Colonic mucosa (tissue), 4 donors: Measurements from ENCODE around the gene UNC79. TPM values are rescaled to one million over a fixed set of nuclear protein-coding genes. Genes with fewer than 3 reads are reported as not detected.

ENCODE experiments used
- DNase-seq: peaks from one replicate; pipeline ENCODE4 v3.0.0-alpha.2; 2020
- H3K27ac ChIP-seq: fragments of 200-600 bp; one replicate; pipeline ENCODE4 v1.8.0; 2021
- H3K27me3 ChIP-seq: fragments of 200-600 bp; one replicate; pipeline ENCODE4 v1.8.0; 2021
- H3K36me3 ChIP-seq: fragments of 200-600 bp; one replicate; pipeline ENCODE4 v1.8.0; 2021
- H3K4me1 ChIP-seq: fragments of 200-600 bp; one replicate; pipeline ENCODE4 v1.8.0; 2021; ENCODE audit warnings: mild to moderate bottlenecking
- H3K4me3 ChIP-seq: fragments of 200-600 bp; one replicate; pipeline ENCODE4 v1.8.0; 2021
- H3K9ac ChIP-seq, 2 donors: one replicate each; pipeline ENCODE4 v1.7.0; 2013; ENCODE audit warnings: control low read depth in 2 of 2, low read depth in 2 of 2, low read length in 2 of 2
- H3K9me3 ChIP-seq: fragments of 200-600 bp; one replicate; pipeline ENCODE4 v1.8.0; 2021
- CTCF ChIP-seq: fragments of 200-600 bp; IDR thresholded peaks from one replicate; pipeline ENCODE4 v1.8.0; 2022; ENCODE audit warnings: antibody characterized with exemption, mild to moderate bottlenecking
- intact Hi-C: fragments of 100-400 bp; cut with DNase I; formaldehyde crosslinking; loops from one replicate; pipeline ENCODE4 v1.14.1; 2022
- total RNA-seq, 2 donors: library from RNA; stranded (reverse); fragmentation: NEBNext Ultra II Directional in 1 of 2; extraction: Animal tissue kit (Norgen Biotek cat#: 25700) in 1 of 2; gene quantifications; one replicate each; pipeline ENCODE4 v1.2.1, GENCODE V29; 2021
- donor health status: healthy.
- donor health status: DM: no; HTN: no; CAD: no.
- donor health status: DM: no; HTN: no; CAD: no.

UNC79 gene
- total RNA-seq, 2 donors from 2014 or later, result 0.17 to 0.21 TPM

DNA sequence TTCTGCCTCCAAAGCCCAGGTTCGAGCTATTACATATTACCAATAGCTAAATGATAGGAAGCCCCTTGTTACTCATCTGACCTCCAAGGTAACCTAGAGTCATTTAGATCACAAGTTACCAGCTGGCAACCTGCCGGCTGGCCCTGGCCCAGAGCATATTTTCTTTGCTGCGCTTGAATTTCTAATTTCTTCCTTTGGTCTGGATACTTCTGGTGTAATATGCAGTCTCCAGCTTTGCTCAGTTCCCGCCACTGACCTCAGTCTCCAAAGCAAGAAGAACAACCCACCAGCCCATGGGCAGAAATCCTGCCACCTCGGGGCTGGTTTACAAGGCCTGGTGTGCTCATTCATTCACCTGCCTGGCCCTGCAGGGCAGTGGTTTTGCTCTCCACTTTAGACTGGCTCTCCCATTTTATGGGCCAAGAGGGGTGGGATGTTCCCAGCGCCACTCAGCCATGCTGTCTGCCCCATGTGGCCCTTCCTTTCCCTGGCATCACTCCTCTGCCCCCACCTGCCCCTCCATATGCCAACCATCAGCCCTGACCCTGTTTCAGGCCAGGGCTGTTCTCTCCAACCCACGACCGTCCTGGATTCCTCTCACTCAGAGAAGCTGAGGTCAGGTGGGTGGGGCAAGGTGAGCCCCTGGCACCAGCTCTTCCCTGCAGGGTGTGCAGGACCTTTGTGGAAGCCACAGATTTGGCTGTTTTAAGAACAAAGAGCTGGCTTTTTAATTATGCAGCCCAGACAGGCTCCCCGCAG is 281.5 kb downstream of the UNC79 start:
- no peak overlapping the region for H3K4me3 ChIP-seq

GRCh38 chr14:93712838-93713724 is 282.3 kb downstream of the UNC79 start:
- Histone ChIP-seq H3K4me1 (no peaks in the 10 kb centered on the region), H3K36me3 (no peaks in the 10 kb centered on the region), H3K27ac (no peak overlapping the region), H3K9me3 (no peaks in the 10 kb centered on the region), H3K9ac (no peak overlapping the region), H3K4me3 (no peak overlapping the region), H3K27me3 (no peaks in the 10 kb centered on the region)
- DNase-seq, result no peak
- no peak for TF ChIP-seq CTCF
- intact Hi-C loops, result no loop called here

More for the DNA sequence above, 281.5 kb downstream of the UNC79 start:
- H3K9me3 ChIP-seq, result no peaks in the 10 kb centered on the region
- H3K27ac ChIP-seq, result no peak overlapping the region
- no peaks in the 10 kb centered on the region for H3K4me1 ChIP-seq
- TF ChIP-seq CTCF, result no peak
- DNase-seq, result peak; percentile 2
- H3K27me3 ChIP-seq, result no peaks in the 10 kb centered on the region
- intact Hi-C loops, result no loop called here
- no peaks in the 10 kb centered on the region for H3K36me3 ChIP-seq
- no peak overlapping the region for H3K9ac ChIP-seq

- intact Hi-C loops, result no loop called here
- peak; percentile 7 for DNase-seq
Measured at GRCh38 chr14:93713726-93714405, 283.1 kb downstream of the UNC79 start.

GRCh38 chr14:93714605-93715004 is 283.9 kb downstream of the UNC79 start:
- intact Hi-C loops, result no loop called here
- Histone ChIP-seq H3K9ac (no peak overlapping the region), H3K4me3 (no peak overlapping the region), H3K36me3 (no peaks in the 10 kb centered on the region), H3K9me3 (no peaks in the 10 kb centered on the region), H3K27ac (no peak overlapping the region), H3K27me3 (no peaks in the 10 kb centered on the region), H3K4me1 (no peaks in the 10 kb centered on the region)
- TF ChIP-seq CTCF, result no peak
- no peak for DNase-seq

More at GRCh38 chr14:93713726-93714405, 283.1 kb downstream of the UNC79 start:
- Histone ChIP-seq H3K4me1 (no peaks in the 10 kb centered on the region), H3K27me3 (no peaks in the 10 kb centered on the region), H3K27ac (no peak overlapping the region), H3K9me3 (no peaks in the 10 kb centered on the region), H3K4me3 (no peak overlapping the region), H3K36me3 (no peaks in the 10 kb centered on the region), H3K9ac (no peak overlapping the region)
- TF ChIP-seq CTCF, result no peak

DNA sequence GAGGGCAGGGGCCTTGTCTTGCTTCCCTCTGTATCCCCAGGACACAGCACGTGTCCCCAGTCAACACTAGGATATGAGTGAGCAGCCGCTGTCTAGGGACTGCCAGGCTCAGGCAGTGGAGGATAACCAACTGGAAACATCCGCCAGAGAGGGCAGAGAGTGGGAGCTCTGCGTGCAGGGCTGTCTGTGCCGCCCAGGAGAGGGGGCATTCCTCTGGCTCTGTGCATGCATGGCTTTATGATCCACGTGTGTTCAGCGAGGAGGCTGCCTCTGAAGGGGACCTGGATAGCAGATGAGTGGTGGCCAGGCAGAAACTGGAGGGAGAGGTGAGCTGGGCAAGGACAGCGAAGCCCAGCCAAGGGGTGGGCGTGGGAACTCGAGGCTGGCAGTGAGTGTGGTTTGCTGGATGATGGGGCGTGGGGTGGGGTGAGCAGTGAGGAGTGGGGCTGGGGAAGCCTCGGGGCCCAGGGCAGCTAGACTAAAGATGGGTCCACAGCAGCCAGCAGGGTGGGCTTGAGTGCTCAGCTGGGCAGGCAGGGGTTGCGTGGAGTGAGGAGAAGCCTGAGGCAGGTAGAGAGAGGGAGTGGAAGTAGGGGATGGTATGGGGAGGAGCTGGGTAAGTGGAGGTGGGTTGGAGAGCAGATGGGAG is 284.7 kb downstream of the UNC79 start:
- H3K27ac ChIP-seq, result no peak overlapping the region
- no peak for TF ChIP-seq CTCF
- H3K9me3 ChIP-seq, result no peaks in the 10 kb centered on the region
- no peaks in the 10 kb centered on the region for H3K4me1 ChIP-seq
- intact Hi-C loops, result no loop called here
- H3K27me3 ChIP-seq, result no peaks in the 10 kb centered on the region
- no peaks in the 10 kb centered on the region for H3K36me3 ChIP-seq
- H3K9ac ChIP-seq, result no peak overlapping the region
- peak; percentile 11 for DNase-seq
- no peak overlapping the region for H3K4me3 ChIP-seq
